ENCODE measurements around the gene PRRX2. TPM values are rescaled to one million over a fixed set of nuclear protein-coding genes. Genes with fewer than 3 reads are reported as not detected.
"Not testable (repeated sequence)": the region's sequence is repeated elsewhere in the genome, so short reads cannot be mapped to it uniquely, and the experiment has no call there.

PRRX2 gene
- total RNA-seq, 1 experiment from 2014 or later = not detected

- Mint-ChIP-seq H3K27ac (ENCODE audit: unreplicated experiment) (no peak overlapping the region), H3K36me3 (ENCODE audit: insufficient read depth, unreplicated experiment) (no peaks in the 10 kb centered on the region), H3K4me3 (ENCODE audit: low read depth, unreplicated experiment) (no peak overlapping the region), H3K27me3 (ENCODE audit: unreplicated experiment) (peaks cover 24% of the 10 kb centered on the region), H3K9me3 (ENCODE audit: low read depth, unreplicated experiment) (no peaks in the 10 kb centered on the region), H3K4me1 (ENCODE audit: low read depth, unreplicated experiment) (peaks cover 7% of the 10 kb centered on the region)
- CTCF ChIA-PET = interaction anchor here (1.1 kb wide), 1 partner anchor 14 kb away, joined by 3 read pairs; no protein-coding TSS in a partner anchor
- intact Hi-C loops (cut with micrococcal nuclease; ENCODE audit: unreplicated experiment) = no loop called here
- no TSS peak for BruUV-seq (replicated peaks)
- TF ChIP-seq, protein P1, sequence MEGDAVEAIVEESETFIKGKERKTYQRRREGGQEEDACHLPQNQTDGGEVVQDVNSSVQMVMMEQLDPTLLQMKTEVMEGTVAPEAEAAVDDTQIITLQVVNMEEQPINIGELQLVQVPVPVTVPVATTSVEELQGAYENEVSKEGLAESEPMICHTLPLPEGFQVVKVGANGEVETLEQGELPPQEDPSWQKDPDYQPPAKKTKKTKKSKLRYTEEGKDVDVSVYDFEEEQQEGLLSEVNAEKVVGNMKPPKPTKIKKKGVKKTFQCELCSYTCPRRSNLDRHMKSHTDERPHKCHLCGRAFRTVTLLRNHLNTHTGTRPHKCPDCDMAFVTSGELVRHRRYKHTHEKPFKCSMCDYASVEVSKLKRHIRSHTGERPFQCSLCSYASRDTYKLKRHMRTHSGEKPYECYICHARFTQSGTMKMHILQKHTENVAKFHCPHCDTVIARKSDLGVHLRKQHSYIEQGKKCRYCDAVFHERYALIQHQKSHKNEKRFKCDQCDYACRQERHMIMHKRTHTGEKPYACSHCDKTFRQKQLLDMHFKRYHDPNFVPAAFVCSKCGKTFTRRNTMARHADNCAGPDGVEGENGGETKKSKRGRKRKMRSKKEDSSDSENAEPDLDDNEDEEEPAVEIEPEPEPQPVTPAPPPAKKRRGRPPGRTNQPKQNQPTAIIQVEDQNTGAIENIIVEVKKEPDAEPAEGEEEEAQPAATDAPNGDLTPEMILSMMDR (IDR thresholded peaks at IDR 0.05; ENCODE audit: unreplicated experiment) = no peak
- no peak for DNase-seq
These were observed 8.6 kb upstream of the PRRX2 start for GRCh38 chr9:129656795-129657390.

DNA sequence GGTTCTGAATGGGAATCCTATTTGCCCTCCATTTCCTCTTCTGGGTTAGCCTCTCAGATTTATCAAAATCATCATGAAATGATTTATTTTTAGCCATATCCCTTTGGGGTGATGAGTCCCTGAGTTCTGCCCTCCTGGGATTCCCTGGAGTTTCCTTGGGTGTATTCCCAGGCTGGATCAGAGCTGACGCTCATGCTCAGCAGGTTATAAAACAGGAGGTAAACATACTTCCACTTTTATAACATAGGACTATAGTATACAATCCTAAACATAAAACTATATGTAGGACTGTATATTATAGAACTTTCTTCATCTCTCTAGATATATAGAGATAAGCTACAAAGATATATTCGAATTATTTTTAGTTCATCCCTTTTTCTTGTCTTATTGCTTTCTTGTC, 4.4 kb upstream of the PRRX2 start:
- no peak overlapping the region for H3K27ac Mint-ChIP-seq (ENCODE audit: unreplicated experiment)
- CTCF ChIA-PET = no interaction called here
- no peak overlapping the region for H3K4me3 Mint-ChIP-seq (ENCODE audit: low read depth, unreplicated experiment)
- intact Hi-C loops (cut with micrococcal nuclease; ENCODE audit: unreplicated experiment) = no loop called here
- no TSS peak for BruUV-seq (replicated peaks)
- TF ChIP-seq, protein P1 (IDR thresholded peaks at IDR 0.05; ENCODE audit: unreplicated experiment) = no peak
- DNase-seq = no peak
- H3K4me1 Mint-ChIP-seq (ENCODE audit: low read depth, unreplicated experiment) = peaks cover 3% of the 10 kb centered on the region
- H3K36me3 Mint-ChIP-seq (ENCODE audit: insufficient read depth, unreplicated experiment) = no peaks in the 10 kb centered on the region
- peaks cover 29% of the 10 kb centered on the region for H3K27me3 Mint-ChIP-seq (ENCODE audit: unreplicated experiment)
- no peaks in the 10 kb centered on the region for H3K9me3 Mint-ChIP-seq (ENCODE audit: low read depth, unreplicated experiment)

GRCh38 chr9:129662239-129662638, 3.2 kb upstream of the PRRX2 start:
- DNase-seq; H3K27ac Mint-ChIP-seq (ENCODE audit: unreplicated experiment); H3K9me3 Mint-ChIP-seq (ENCODE audit: low read depth, unreplicated experiment); BruUV-seq (replicated peaks); H3K4me3 Mint-ChIP-seq (ENCODE audit: low read depth, unreplicated experiment); H3K36me3 Mint-ChIP-seq (ENCODE audit: insufficient read depth, unreplicated experiment); intact Hi-C loops (cut with micrococcal nuclease; ENCODE audit: unreplicated experiment); H3K4me1 Mint-ChIP-seq (ENCODE audit: low read depth, unreplicated experiment): not testable (repeated sequence)
- CTCF ChIA-PET = interaction anchor here (1.0 kb wide), 1 partner anchor 16 kb away, joined by 3 read pairs; no protein-coding TSS in a partner anchor
- peaks cover 29% of the 10 kb centered on the region for H3K27me3 Mint-ChIP-seq (ENCODE audit: unreplicated experiment)

GRCh38 chr9:129664746-129665388, 580 bp upstream of the PRRX2 start:
- intact Hi-C loops (cut with micrococcal nuclease; ENCODE audit: unreplicated experiment) = no loop called here
- CTCF ChIA-PET = no interaction called here
- no peaks in the 10 kb centered on the region for H3K36me3 Mint-ChIP-seq (ENCODE audit: insufficient read depth, unreplicated experiment)
- H3K27ac Mint-ChIP-seq (ENCODE audit: unreplicated experiment) = no peak overlapping the region
- H3K9me3 Mint-ChIP-seq (ENCODE audit: low read depth, unreplicated experiment) = no peaks in the 10 kb centered on the region
- H3K27me3 Mint-ChIP-seq (ENCODE audit: unreplicated experiment) = peaks cover 37% of the 10 kb centered on the region
- no peak for DNase-seq
- H3K4me3 Mint-ChIP-seq (ENCODE audit: low read depth, unreplicated experiment) = peak overlapping the region; percentile 39
- no TSS peak for BruUV-seq (replicated peaks)
- TF ChIP-seq, protein P1 (IDR thresholded peaks at IDR 0.05; ENCODE audit: unreplicated experiment) = no peak
- H3K4me1 Mint-ChIP-seq (ENCODE audit: low read depth, unreplicated experiment) = no peaks in the 10 kb centered on the region
